GM10266 (cell line): ENCODE data around the gene VIM.
"Not testable (repeated sequence)": the region's sequence is repeated elsewhere in the genome, so short reads cannot be mapped to it uniquely, and the experiment has no call there.

ENCODE experiments used
- DNase-seq: peaks from one replicate; pipeline ENCODE4 v3.0.0; 2012; ENCODE audit errors: extremely low spot score
- TF ChIP-seq, protein P1 (sequence below): IDR thresholded peaks from 2 replicates; pipeline ENCODE4 v1.5.1; 2012; ENCODE audit warnings: mild to moderate bottlenecking, low read depth; ENCODE audit not compliant: control insufficient read depth, insufficient read depth; ENCODE audit errors: missing control alignments

The VIM gene

GRCh38 chr10:17244700-17245365 lies 16.8 kb downstream of the VIM start:
- no peak for DNase-seq
- TF ChIP-seq, protein P1, sequence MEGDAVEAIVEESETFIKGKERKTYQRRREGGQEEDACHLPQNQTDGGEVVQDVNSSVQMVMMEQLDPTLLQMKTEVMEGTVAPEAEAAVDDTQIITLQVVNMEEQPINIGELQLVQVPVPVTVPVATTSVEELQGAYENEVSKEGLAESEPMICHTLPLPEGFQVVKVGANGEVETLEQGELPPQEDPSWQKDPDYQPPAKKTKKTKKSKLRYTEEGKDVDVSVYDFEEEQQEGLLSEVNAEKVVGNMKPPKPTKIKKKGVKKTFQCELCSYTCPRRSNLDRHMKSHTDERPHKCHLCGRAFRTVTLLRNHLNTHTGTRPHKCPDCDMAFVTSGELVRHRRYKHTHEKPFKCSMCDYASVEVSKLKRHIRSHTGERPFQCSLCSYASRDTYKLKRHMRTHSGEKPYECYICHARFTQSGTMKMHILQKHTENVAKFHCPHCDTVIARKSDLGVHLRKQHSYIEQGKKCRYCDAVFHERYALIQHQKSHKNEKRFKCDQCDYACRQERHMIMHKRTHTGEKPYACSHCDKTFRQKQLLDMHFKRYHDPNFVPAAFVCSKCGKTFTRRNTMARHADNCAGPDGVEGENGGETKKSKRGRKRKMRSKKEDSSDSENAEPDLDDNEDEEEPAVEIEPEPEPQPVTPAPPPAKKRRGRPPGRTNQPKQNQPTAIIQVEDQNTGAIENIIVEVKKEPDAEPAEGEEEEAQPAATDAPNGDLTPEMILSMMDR, result no peak

DNA sequence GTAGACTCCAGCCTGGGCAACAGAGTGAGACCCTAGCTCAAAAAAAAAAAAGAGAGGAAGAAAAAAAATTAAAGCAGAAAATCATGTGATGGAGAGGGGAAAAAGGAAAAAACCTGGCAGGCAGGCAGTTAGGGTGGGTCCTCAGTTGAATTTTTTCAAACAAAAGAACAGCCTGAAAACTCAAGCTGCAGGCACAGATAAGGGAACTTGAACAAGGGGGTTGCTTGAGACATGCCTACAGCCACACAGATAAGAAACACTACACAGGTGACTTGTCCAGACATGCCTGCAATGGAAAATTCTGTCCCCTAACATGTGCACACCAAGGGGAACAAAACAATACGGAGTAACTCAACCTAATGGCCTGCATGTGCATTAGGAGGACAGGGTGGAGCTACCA lies 19.2 kb downstream of the VIM start:
- no peak for DNase-seq
- TF ChIP-seq, protein P1, result no peak

GRCh38 chr10:17248964-17249363 lies 20.9 kb downstream of the VIM start:
- DNase-seq, result no peak
- TF ChIP-seq, protein P1, result no peak

DNA sequence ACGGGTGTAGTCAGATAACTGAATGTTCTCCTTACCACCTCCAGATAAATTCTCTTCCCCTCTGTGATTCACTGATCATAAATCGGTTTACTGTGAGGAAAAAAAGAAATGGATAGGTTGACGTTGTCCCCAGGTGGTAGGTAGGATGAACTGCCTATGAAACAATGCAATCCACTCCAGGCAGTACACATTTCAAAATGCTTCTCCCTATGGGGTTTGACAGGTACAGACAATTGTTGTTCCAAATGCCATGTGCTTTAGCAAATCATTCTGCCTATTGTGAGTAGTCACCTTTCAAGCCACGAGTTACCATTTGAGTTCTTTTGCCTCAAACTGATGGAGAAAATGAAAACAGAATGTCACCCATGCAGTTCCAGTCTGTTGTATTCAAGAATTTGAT lies 21.8 kb downstream of the VIM start:
- DNase-seq, result no peak
- TF ChIP-seq, protein P1, result peak; percentile 19

DNA sequence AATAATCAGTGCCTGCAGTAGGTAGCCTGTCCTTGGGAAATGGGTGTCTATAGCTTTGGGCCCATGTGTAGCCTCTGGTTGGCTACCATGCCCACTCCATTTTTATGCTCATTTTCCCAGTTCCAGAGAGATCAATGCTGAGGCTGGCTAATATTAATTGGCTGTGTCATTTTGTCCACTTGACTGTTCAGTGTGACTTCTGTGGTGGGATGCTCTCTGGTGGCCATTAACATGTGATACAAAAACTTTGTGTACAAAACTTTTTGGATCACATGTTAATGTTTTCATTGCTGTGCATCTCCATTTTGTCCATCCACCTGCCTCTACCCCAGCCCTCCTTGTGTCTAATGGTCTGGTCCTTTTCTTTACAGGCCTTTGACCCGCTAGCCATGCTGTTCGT lies 22.7 kb downstream of the VIM start:
- TF ChIP-seq, protein P1, result no peak
- no peak for DNase-seq

GRCh38 chr10:17254543-17255050 lies 26.6 kb downstream of the VIM start:
- DNase-seq, result not testable (repeated sequence)

DNA sequence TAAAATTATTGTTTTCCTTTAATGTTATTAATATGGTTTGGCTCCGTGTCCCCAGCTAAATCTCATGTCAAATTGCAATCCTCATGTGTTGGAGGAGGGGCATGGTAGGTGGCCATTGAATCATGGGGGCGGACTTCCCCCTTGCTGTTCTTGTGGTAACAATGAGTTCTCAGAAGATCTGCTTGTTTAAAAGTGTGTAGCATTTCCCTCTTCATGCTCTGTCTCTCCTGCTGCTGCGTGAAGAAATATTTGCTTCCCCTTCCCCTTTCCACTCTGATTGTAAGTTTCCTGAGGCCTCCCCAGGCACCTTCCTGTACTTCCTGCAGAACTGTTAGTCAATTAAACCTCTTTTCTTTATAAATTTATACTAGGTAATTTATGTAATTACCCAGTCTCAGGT lies 27.5 kb downstream of the VIM start:
- no peak for DNase-seq

DNA sequence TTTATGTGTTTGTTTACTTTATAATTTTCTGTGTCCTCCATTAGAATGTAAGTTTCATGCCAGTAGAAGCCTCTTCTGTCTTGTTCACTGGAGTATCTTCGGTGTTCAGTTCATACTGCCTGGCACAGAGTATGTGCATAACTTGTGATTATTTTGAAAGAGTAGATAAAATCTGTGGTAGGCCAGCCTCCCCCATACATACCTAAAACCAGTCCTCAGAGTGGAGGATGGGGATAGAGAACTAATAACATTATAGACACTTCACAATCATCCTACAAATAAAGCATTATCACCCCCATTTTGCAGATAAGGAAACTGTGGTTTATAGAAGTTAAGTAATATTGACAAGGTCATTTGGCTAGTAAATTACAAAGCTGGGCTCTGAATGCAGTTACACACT lies 28.0 kb downstream of the VIM start:
- TF ChIP-seq, protein P1, result no peak

More for the DNA sequence above, 27.5 kb downstream of the VIM start:
- TF ChIP-seq, protein P1, result no peak

More for the DNA sequence above, 28.0 kb downstream of the VIM start:
- DNase-seq, result no peak
